Measurements from ENCODE around the gene DNAJC12.
"Not testable (repeated sequence)": the region's sequence is repeated elsewhere in the genome, so short reads cannot be mapped to it uniquely, and the experiment has no call there.

Gene DNAJC12

GRCh38 chr10:67883710-67884312 lies 45.8 kb upstream of the DNAJC12 start:
- peak overlapping the region; percentile 77 to 79 for H3K4me3 ChIP-seq (ENCODE audit: insufficient read depth in 1 of 2, low read depth in 1 of 2, low read length in 2 of 2)
- 42% methylated on average over 8 of the region's 13 CpGs for WGBS
- H3K36me3 ChIP-seq (ENCODE audit: control insufficient read depth in 1 of 2, insufficient read depth in 2 of 2, low read depth in 1 of 2, low read length in 2 of 2): peaks cover 5 to 20% of the 10 kb centered on the region in 2 experiments

GRCh38 chr10:67878133-67878532 lies 40.1 kb upstream of the DNAJC12 start:
- H3K9me3 ChIP-seq (ENCODE audit: control insufficient read depth, low read length): no peaks in the 10 kb centered on the region
- no peak overlapping the region for H3K4me3 ChIP-seq (ENCODE audit: insufficient read depth in 1 of 2, low read depth in 1 of 2, low read length in 2 of 2)
- H3K4me2 ChIP-seq (ENCODE audit: low read length, poor library complexity, severe bottlenecking): no peak overlapping the region
- H4K91ac ChIP-seq (ENCODE audit: low read length): no peak overlapping the region
- H4K8ac ChIP-seq (ENCODE audit: low read length): no peak overlapping the region
- H2BK15ac ChIP-seq (ENCODE audit: low read depth, poor library complexity, severe bottlenecking): no peak overlapping the region
- no peaks in the 10 kb centered on the region for H3K27me3 ChIP-seq (ENCODE audit: control insufficient read depth in 1 of 2, insufficient read depth in 1 of 2, low read length in 2 of 2)
- no peak overlapping the region for H3K23ac ChIP-seq (ENCODE audit: low read length in 2 of 2)
- H3K79me1 ChIP-seq (replicated peaks; ENCODE audit: low read length, poor library complexity, severe bottlenecking): no peaks in the 10 kb centered on the region
- no peak overlapping the region for H2BK12ac ChIP-seq (ENCODE audit: low read length in 2 of 2)
- no peak overlapping the region for H3K18ac ChIP-seq (ENCODE audit: low read depth in 1 of 2, low read length in 2 of 2)
- no peaks in the 10 kb centered on the region for H3K4me1 ChIP-seq (ENCODE audit: control insufficient read depth, insufficient read depth, low read depth, low read length)
- no peak overlapping the region for H2AFZ ChIP-seq (ENCODE audit: low read depth, low read length)
- DNase-seq: no peak
- WGBS: 94% methylated on average over 7 of the region's 7 CpGs
- no peak overlapping the region for H2BK5ac ChIP-seq (ENCODE audit: low read depth, low read length, poor library complexity, severe bottlenecking)
- no peaks in the 10 kb centered on the region for H3K36me3 ChIP-seq (ENCODE audit: control insufficient read depth in 1 of 2, insufficient read depth in 2 of 2, low read depth in 1 of 2, low read length in 2 of 2)
- no peak overlapping the region for H3K14ac ChIP-seq (ENCODE audit: low read length in 2 of 2)
- no peak overlapping the region for H2BK120ac ChIP-seq (ENCODE audit: low read depth, low read length)
- H3K4ac ChIP-seq (ENCODE audit: low read depth in 1 of 2, low read length in 2 of 2): no peak overlapping the region
- no peak overlapping the region for H3K9ac ChIP-seq (ENCODE audit: low read length)
- H3K27ac ChIP-seq (ENCODE audit: low read length, poor library complexity, severe bottlenecking): no peak overlapping the region
- H2AK5ac ChIP-seq (ENCODE audit: low read length, severe bottlenecking): no peak overlapping the region

More at GRCh38 chr10:67883710-67884312, 45.8 kb upstream of the DNAJC12 start:
- no peak for DNase-seq
- H3K4me1 ChIP-seq (ENCODE audit: control insufficient read depth, insufficient read depth, low read depth, low read length): peaks cover 7% of the 10 kb centered on the region
- H3K9ac ChIP-seq (ENCODE audit: low read length): peak overlapping the region; percentile 93
- H2BK120ac ChIP-seq (ENCODE audit: low read depth, low read length): no peak overlapping the region
- H2AFZ ChIP-seq (ENCODE audit: low read depth, low read length): peak overlapping the region; percentile 31
- H3K79me1 ChIP-seq (replicated peaks; ENCODE audit: low read length, poor library complexity, severe bottlenecking): peaks cover 1% of the 10 kb centered on the region
- no peak overlapping the region for H3K14ac ChIP-seq (ENCODE audit: low read length in 2 of 2)
- H3K9me3 ChIP-seq (ENCODE audit: control insufficient read depth, low read length): no peaks in the 10 kb centered on the region
- no peak overlapping the region for H2BK15ac ChIP-seq (ENCODE audit: low read depth, poor library complexity, severe bottlenecking)
- H3K23ac ChIP-seq (ENCODE audit: low read length in 2 of 2): no peak overlapping the region
- no peak overlapping the region for H4K91ac ChIP-seq (ENCODE audit: low read length)
- peak overlapping the region; percentile 27 for H4K8ac ChIP-seq (ENCODE audit: low read length)
- peak overlapping the region in 1 of 2 experiments; percentile 67 for H3K4ac ChIP-seq (ENCODE audit: low read depth in 1 of 2, low read length in 2 of 2)
- H2BK5ac ChIP-seq (ENCODE audit: low read depth, low read length, poor library complexity, severe bottlenecking): no peak overlapping the region
- no peaks in the 10 kb centered on the region for H3K27me3 ChIP-seq (ENCODE audit: control insufficient read depth in 1 of 2, insufficient read depth in 1 of 2, low read length in 2 of 2)
- H3K27ac ChIP-seq (ENCODE audit: low read length, poor library complexity, severe bottlenecking): peak overlapping the region; percentile 78
- H2AK5ac ChIP-seq (ENCODE audit: low read length, severe bottlenecking): no peak overlapping the region
- H3K18ac ChIP-seq (ENCODE audit: low read depth in 1 of 2, low read length in 2 of 2): peak overlapping the region; percentile 58 to 92
- peak overlapping the region; percentile 71 for H3K4me2 ChIP-seq (ENCODE audit: low read length, poor library complexity, severe bottlenecking)
- peak overlapping the region in 1 of 2 experiments; percentile 14 for H2BK12ac ChIP-seq (ENCODE audit: low read length in 2 of 2)

- not testable (repeated sequence) for H3K18ac ChIP-seq (ENCODE audit: low read depth in 1 of 2, low read length in 2 of 2); H3K36me3 ChIP-seq (ENCODE audit: control insufficient read depth in 1 of 2, insufficient read depth in 2 of 2, low read depth in 1 of 2, low read length in 2 of 2); H2AFZ ChIP-seq (ENCODE audit: low read depth, low read length); H3K23ac ChIP-seq (ENCODE audit: low read length in 2 of 2); H2BK12ac ChIP-seq (ENCODE audit: low read length in 2 of 2); H3K4me2 ChIP-seq (ENCODE audit: low read length, poor library complexity, severe bottlenecking); DNase-seq; H3K4ac ChIP-seq (ENCODE audit: low read depth in 1 of 2, low read length in 2 of 2); H4K8ac ChIP-seq (ENCODE audit: low read length); H3K14ac ChIP-seq (ENCODE audit: low read length in 2 of 2); H2BK5ac ChIP-seq (ENCODE audit: low read depth, low read length, poor library complexity, severe bottlenecking); H3K4me3 ChIP-seq (ENCODE audit: insufficient read depth in 1 of 2, low read depth in 1 of 2, low read length in 2 of 2); H2BK120ac ChIP-seq (ENCODE audit: low read depth, low read length); H2BK15ac ChIP-seq (ENCODE audit: low read depth, poor library complexity, severe bottlenecking); H3K4me1 ChIP-seq (ENCODE audit: control insufficient read depth, insufficient read depth, low read depth, low read length); H3K27me3 ChIP-seq (ENCODE audit: control insufficient read depth in 1 of 2, insufficient read depth in 1 of 2, low read length in 2 of 2); H3K9ac ChIP-seq (ENCODE audit: low read length); H4K91ac ChIP-seq (ENCODE audit: low read length); H3K79me1 ChIP-seq (replicated peaks; ENCODE audit: low read length, poor library complexity, severe bottlenecking); H3K9me3 ChIP-seq (ENCODE audit: control insufficient read depth, low read length); H2AK5ac ChIP-seq (ENCODE audit: low read length, severe bottlenecking); H3K27ac ChIP-seq (ENCODE audit: low read length, poor library complexity, severe bottlenecking)
- WGBS: 94% methylated on average over 11 of the region's 11 CpGs
Measured at GRCh38 chr10:67877421-67877820, 39.4 kb upstream of the DNAJC12 start.

GRCh38 chr10:67875340-67876238 lies 37.6 kb upstream of the DNAJC12 start:
- H3K79me1 ChIP-seq (replicated peaks; ENCODE audit: low read length, poor library complexity, severe bottlenecking): no peaks in the 10 kb centered on the region
- H4K91ac ChIP-seq (ENCODE audit: low read length): no peak overlapping the region
- H4K8ac ChIP-seq (ENCODE audit: low read length): no peak overlapping the region
- no peaks in the 10 kb centered on the region for H3K27me3 ChIP-seq (ENCODE audit: control insufficient read depth in 1 of 2, insufficient read depth in 1 of 2, low read length in 2 of 2)
- H2BK12ac ChIP-seq (ENCODE audit: low read length in 2 of 2): no peak overlapping the region
- no peak overlapping the region for H3K18ac ChIP-seq (ENCODE audit: low read depth in 1 of 2, low read length in 2 of 2)
- H3K27ac ChIP-seq (ENCODE audit: low read length, poor library complexity, severe bottlenecking): no peak overlapping the region
- H2BK5ac ChIP-seq (ENCODE audit: low read depth, low read length, poor library complexity, severe bottlenecking): no peak overlapping the region
- H3K14ac ChIP-seq (ENCODE audit: low read length in 2 of 2): no peak overlapping the region
- no peak overlapping the region for H2AK5ac ChIP-seq (ENCODE audit: low read length, severe bottlenecking)
- H2AFZ ChIP-seq (ENCODE audit: low read depth, low read length): no peak overlapping the region
- no peak overlapping the region for H2BK15ac ChIP-seq (ENCODE audit: low read depth, poor library complexity, severe bottlenecking)
- no peaks in the 10 kb centered on the region for H3K36me3 ChIP-seq (ENCODE audit: control insufficient read depth in 1 of 2, insufficient read depth in 2 of 2, low read depth in 1 of 2, low read length in 2 of 2)
- H3K4me3 ChIP-seq (ENCODE audit: insufficient read depth in 1 of 2, low read depth in 1 of 2, low read length in 2 of 2): no peak overlapping the region
- DNase-seq: no peak
- no peaks in the 10 kb centered on the region for H3K4me1 ChIP-seq (ENCODE audit: control insufficient read depth, insufficient read depth, low read depth, low read length)
- no peak overlapping the region for H2BK120ac ChIP-seq (ENCODE audit: low read depth, low read length)
- H3K4me2 ChIP-seq (ENCODE audit: low read length, poor library complexity, severe bottlenecking): no peak overlapping the region
- no peak overlapping the region for H3K4ac ChIP-seq (ENCODE audit: low read depth in 1 of 2, low read length in 2 of 2)
- H3K23ac ChIP-seq (ENCODE audit: low read length in 2 of 2): no peak overlapping the region
- WGBS: 73% methylated on average over 2 of the region's 3 CpGs
- H3K9ac ChIP-seq (ENCODE audit: low read length): no peak overlapping the region
- H3K9me3 ChIP-seq (ENCODE audit: control insufficient read depth, low read length): no peaks in the 10 kb centered on the region

Data from mesenchymal stem cell (in vitro differentiated cells and primary cell).